ENCODE results near the gene PLEKHA1.

PLEKHA1 gene

DNA sequence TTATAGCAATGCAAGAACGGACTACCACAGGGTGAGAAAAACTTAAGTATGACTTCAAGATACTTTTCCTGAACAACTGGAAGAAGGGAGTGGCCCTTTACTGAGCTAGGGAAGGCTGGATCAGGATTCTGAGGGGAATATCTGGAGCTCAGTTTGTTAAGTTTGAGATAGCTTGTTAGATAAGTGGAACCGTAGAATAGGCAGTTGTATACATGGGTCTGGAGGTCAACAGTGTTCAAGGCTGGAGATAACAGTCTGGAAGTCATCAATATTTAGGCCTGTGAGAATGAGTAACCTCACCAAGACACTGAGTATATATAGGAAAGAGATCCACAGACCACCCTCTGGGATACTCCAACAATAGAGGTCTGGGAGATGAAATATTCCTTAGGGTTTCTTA, 7.2 kb downstream of the PLEKHA1 start:
- CTCF ChIA-PET: no interaction called here
- DNase-seq (ENCODE audit: extremely low spot score): no peak
- POLR2A ChIA-PET: no interaction called here
- TF ChIP-seq SP1 (IDR thresholded peaks at IDR 0.05) (no peak), HDGF (IDR thresholded peaks at IDR 0.05; ENCODE audit: borderline replicate concordance) (no peak)

DNA sequence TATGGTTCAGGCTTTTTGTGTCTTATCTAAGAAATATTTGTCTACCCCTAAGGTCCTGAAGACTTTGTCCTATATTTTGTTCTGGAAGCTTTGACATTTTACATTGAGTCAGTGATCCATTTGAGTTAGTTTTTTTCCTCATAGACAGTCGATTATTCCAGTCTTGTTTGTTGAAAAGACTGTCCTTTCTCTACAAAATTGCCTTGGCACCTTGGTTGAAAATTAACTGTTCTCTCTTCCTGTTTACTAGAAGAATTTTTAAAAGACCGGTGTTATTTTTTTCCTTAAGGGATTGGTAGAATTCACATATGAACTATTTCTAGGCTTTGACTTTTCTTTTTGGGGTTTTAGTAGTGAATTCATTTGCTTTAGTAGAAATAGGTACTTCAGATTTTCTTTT, 12.0 kb downstream of the PLEKHA1 start:
- POLR2A ChIA-PET: no interaction called here
- CTCF ChIA-PET: no interaction called here
- TF ChIP-seq BHLHE40 (IDR thresholded peaks at IDR 0.05; ENCODE audit: borderline replicate concordance) (no peak), NFRKB (IDR thresholded peaks at IDR 0.05) (no peak), FOXA1 (IDR thresholded peaks at IDR 0.05) (no peak), HDGF (IDR thresholded peaks at IDR 0.05; ENCODE audit: borderline replicate concordance) (no peak), ELF4 (IDR thresholded peaks at IDR 0.05) (no peak), ARNT (IDR thresholded peaks at IDR 0.05) (no peak), TARDBP (IDR thresholded peaks at IDR 0.05) (no peak), SP1 (IDR thresholded peaks at IDR 0.05) (no peak), SUZ12 (IDR thresholded peaks at IDR 0.05) (no peak), ZNF384 (IDR thresholded peaks at IDR 0.05) (no peak), FOXM1 (IDR thresholded peaks at IDR 0.05; ENCODE audit: borderline replicate concordance) (no peak), CTBP1 (IDR thresholded peaks at IDR 0.05; ENCODE audit: borderline replicate concordance) (no peak)
- no peak for DNase-seq (ENCODE audit: extremely low spot score)

- no peak for DNase-seq (ENCODE audit: extremely low spot score)
- CTCF ChIA-PET: no interaction called here
- POLR2A ChIA-PET: no interaction called here
- TF ChIP-seq ARNT (IDR thresholded peaks at IDR 0.05) (no peak), HDGF (IDR thresholded peaks at IDR 0.05; ENCODE audit: borderline replicate concordance) (no peak), BHLHE40 (IDR thresholded peaks at IDR 0.05; ENCODE audit: borderline replicate concordance) (no peak)
Measured at GRCh38 chr10:122387572-122387971, 13.1 kb downstream of the PLEKHA1 start.

DNA sequence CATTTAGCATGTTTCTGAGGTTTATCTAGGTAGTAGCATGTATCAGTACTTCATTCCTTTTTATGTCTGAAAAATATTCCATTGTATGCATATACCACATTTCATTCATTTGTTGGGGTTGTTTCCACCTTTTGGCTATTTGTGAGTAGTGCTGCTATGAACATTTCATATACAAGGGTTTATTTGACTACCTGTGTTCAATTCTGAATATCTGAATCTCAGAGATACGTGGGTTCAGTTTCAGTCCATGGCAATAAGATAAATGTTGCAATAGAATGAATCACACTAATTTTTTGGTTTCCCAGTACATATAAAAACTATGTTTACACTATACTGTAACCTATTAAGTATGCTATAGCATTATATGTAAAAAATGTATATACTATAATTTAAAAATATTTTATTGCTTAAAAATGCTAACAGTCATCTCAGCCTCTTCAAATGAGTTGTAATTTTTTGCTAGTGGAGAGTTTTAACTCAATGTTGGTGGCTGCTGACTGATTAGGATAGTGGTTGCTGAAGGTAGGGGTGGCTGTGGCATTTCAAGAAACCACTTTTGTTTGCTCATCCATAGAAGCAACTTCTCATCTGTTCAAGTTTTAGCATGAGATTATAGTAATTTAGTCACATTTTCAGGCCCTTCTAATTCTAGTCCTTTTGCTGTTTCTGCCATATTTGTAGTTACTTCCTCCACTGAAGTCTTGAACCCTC, 13.9 kb downstream of the PLEKHA1 start:
- CTCF ChIA-PET: no interaction called here
- TF ChIP-seq SP1 (IDR thresholded peaks at IDR 0.05) (no peak), FOXA1 (IDR thresholded peaks at IDR 0.05) (no peak), NFRKB (IDR thresholded peaks at IDR 0.05) (no peak), SUZ12 (IDR thresholded peaks at IDR 0.05) (no peak), FOXK2 (IDR thresholded peaks at IDR 0.05) (no peak), ARNT (IDR thresholded peaks at IDR 0.05) (no peak), CTBP1 (IDR thresholded peaks at IDR 0.05; ENCODE audit: borderline replicate concordance) (no peak)
- POLR2A ChIA-PET: no interaction called here
- no peak for DNase-seq (ENCODE audit: extremely low spot score)

DNA sequence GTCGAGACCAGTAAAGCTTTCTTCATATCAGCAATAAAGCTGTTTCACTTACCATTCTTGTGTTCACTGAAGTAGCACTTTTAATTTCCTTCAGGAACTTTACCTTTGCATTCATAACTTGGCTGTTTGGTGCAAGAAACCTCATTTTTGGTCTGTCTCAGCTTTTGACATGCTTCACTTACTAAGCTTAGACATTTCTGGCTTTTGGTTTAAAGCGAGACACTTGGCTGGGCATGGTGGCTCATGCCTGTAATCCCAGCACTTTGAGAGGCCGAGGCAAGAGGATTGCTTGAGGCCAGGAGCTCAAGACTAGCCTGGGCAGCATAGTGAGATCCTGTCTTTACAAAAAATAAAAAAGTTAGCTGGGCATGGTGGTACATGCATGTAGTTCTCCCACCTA, 15.8 kb downstream of the PLEKHA1 start:
- ChIA-PET POLR2A (no interaction called here), CTCF (no interaction called here)
- no peak for TF ChIP-seq CTBP1 (IDR thresholded peaks at IDR 0.05; ENCODE audit: borderline replicate concordance)
- no peak for TF ChIP-seq BHLHE40 (IDR thresholded peaks at IDR 0.05; ENCODE audit: borderline replicate concordance)
- no peak for TF ChIP-seq FOXA1 (IDR thresholded peaks at IDR 0.05)
- TF ChIP-seq FOXK2 (IDR thresholded peaks at IDR 0.05): no peak
- no peak for TF ChIP-seq HDGF (IDR thresholded peaks at IDR 0.05; ENCODE audit: borderline replicate concordance)
- no peak for TF ChIP-seq LEF1 (IDR thresholded peaks at IDR 0.05; ENCODE audit: borderline replicate concordance)
- no peak for TF ChIP-seq ZNF384 (IDR thresholded peaks at IDR 0.05)
- no peak for TF ChIP-seq SUZ12 (IDR thresholded peaks at IDR 0.05)
- no peak for TF ChIP-seq TARDBP (IDR thresholded peaks at IDR 0.05)
- no peak for TF ChIP-seq PKNOX1 (IDR thresholded peaks at IDR 0.05)
- TF ChIP-seq ARNT (IDR thresholded peaks at IDR 0.05): no peak
- TF ChIP-seq SP1 (IDR thresholded peaks at IDR 0.05): no peak
- TF ChIP-seq ELF4 (IDR thresholded peaks at IDR 0.05): no peak
- TF ChIP-seq NFRKB (IDR thresholded peaks at IDR 0.05): no peak
- no peak for TF ChIP-seq L3MBTL2 (conservative IDR thresholded peaks at IDR 0.05)
- no peak for TF ChIP-seq FOXM1 (IDR thresholded peaks at IDR 0.05; ENCODE audit: borderline replicate concordance)
- DNase-seq (ENCODE audit: extremely low spot score): no peak

DNA sequence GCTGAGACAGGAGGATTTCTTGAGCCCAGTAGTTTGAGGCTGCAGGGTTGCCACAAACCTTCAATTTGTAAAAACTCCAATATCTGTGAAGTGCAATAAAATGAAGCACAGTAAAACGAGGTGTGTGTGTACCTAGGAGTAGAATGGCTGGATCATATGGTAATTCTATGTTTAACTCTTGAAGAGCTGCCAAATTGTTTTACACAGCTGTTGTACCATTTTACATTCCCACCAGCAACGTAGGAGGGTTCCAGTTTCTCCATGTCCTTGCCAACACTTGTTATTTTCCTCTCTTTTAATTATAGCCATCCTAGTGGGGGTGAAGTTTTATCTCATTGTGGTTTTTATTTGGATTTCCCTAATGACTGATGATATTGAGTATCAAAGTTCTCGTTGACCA, 16.2 kb downstream of the PLEKHA1 start:
- CTCF ChIA-PET: no interaction called here
- DNase-seq (ENCODE audit: extremely low spot score): no peak
- POLR2A ChIA-PET: no interaction called here
- no peak for TF ChIP-seq FOXM1 (IDR thresholded peaks at IDR 0.05; ENCODE audit: borderline replicate concordance)

DNA sequence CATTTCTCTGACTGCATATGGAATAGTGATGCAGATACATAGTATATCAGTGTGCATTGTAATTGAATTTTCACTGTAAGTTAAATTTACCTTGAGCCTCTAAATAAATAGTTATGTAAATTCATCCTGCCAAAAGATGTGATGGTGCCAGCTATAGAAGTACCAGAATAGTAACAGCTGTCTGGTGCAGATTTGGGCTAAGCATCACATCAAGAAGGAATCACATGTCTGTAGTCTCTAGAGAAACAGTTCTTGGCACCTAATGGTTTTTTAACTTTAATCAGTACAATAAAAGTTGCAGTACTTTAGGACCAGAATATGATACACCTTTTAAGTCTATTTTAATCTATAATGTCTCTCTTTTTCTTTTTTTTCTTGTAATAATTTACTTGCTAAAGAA, 17.4 kb downstream of the PLEKHA1 start:
- TF ChIP-seq LEF1 (IDR thresholded peaks at IDR 0.05; ENCODE audit: borderline replicate concordance) (no peak), ZNF384 (IDR thresholded peaks at IDR 0.05) (no peak), HDGF (IDR thresholded peaks at IDR 0.05; ENCODE audit: borderline replicate concordance) (no peak), CTBP1 (IDR thresholded peaks at IDR 0.05; ENCODE audit: borderline replicate concordance) (no peak), SP1 (IDR thresholded peaks at IDR 0.05) (no peak)
- no peak for DNase-seq (ENCODE audit: extremely low spot score)
- ChIA-PET POLR2A (no interaction called here), CTCF (no interaction called here)

DNA sequence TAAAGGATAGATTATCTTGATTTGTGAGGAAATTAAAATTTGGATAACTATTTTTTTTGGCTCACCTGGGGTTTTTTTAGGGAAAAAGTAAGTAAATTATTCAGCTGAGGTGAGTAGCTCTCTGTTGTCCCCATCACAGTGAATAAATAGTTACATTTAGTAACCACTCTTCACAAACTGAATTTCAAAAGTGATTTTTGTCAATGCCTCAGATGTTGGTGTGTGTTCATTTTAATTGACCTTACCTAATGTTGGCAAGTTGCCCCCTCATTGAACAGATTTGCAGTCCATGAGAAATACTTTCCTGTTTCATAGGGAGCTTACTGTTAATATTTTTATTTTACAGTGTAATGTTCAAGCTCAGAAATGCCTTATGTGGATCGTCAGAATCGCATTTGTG, 18.3 kb downstream of the PLEKHA1 start:
- POLR2A ChIA-PET: no interaction called here
- DNase-seq (ENCODE audit: extremely low spot score): no peak
- no peak for TF ChIP-seq ELF4 (IDR thresholded peaks at IDR 0.05)
- no peak for TF ChIP-seq TARDBP (IDR thresholded peaks at IDR 0.05)
- no peak for TF ChIP-seq FOXK2 (IDR thresholded peaks at IDR 0.05)
- TF ChIP-seq SUZ12 (IDR thresholded peaks at IDR 0.05): no peak
- no peak for TF ChIP-seq BHLHE40 (IDR thresholded peaks at IDR 0.05; ENCODE audit: borderline replicate concordance)
- CTCF ChIA-PET: no interaction called here

- ChIA-PET CTCF (no interaction called here), POLR2A (no interaction called here)
- TF ChIP-seq ZNF384 (IDR thresholded peaks at IDR 0.05) (no peak), TARDBP (IDR thresholded peaks at IDR 0.05) (no peak), L3MBTL2 (conservative IDR thresholded peaks at IDR 0.05) (no peak), BHLHE40 (IDR thresholded peaks at IDR 0.05; ENCODE audit: borderline replicate concordance) (no peak), NFRKB (IDR thresholded peaks at IDR 0.05) (no peak), HDGF (IDR thresholded peaks at IDR 0.05; ENCODE audit: borderline replicate concordance) (no peak), ARNT (IDR thresholded peaks at IDR 0.05) (no peak), ELF4 (IDR thresholded peaks at IDR 0.05) (no peak), FOXM1 (IDR thresholded peaks at IDR 0.05; ENCODE audit: borderline replicate concordance) (no peak), PKNOX1 (IDR thresholded peaks at IDR 0.05) (no peak), FOXK2 (IDR thresholded peaks at IDR 0.05) (no peak), SUZ12 (IDR thresholded peaks at IDR 0.05) (no peak), LEF1 (IDR thresholded peaks at IDR 0.05; ENCODE audit: borderline replicate concordance) (no peak), SP1 (IDR thresholded peaks at IDR 0.05) (no peak), CTBP1 (IDR thresholded peaks at IDR 0.05; ENCODE audit: borderline replicate concordance) (no peak), FOXA1 (IDR thresholded peaks at IDR 0.05) (no peak)
- no peak for DNase-seq (ENCODE audit: extremely low spot score)
Measured at GRCh38 chr10:122393288-122393687, 18.8 kb downstream of the PLEKHA1 start.
